ENCODE data around the gene TUBA4B. TPM values are rescaled to one million over a fixed set of nuclear protein-coding genes. Genes with fewer than 3 reads are reported as not detected.
"Not testable (repeated sequence)": the region's sequence is repeated elsewhere in the genome, so short reads cannot be mapped to it uniquely, and the experiment has no call there.

The TUBA4B gene
- polyA plus RNA-seq, 1 donor: 0.31 TPM

- DNase-seq: no peak
Measured at GRCh38 chr2:219248845-219249202, 4.2 kb upstream of the TUBA4B start.

- no peak for DNase-seq
Measured at GRCh38 chr2:219249203-219249980, 3.7 kb upstream of the TUBA4B start.

- DNase-seq: no peak
Measured at GRCh38 chr2:219250049-219250781, 2.8 kb upstream of the TUBA4B start.

- DNase-seq: no peak
Measured at GRCh38 chr2:219251656-219252055, 1.4 kb upstream of the TUBA4B start.

- no peak for DNase-seq
Measured at GRCh38 chr2:219252084-219252483, 959 bp upstream of the TUBA4B start.

- no peak for DNase-seq
Measured at GRCh38 chr2:219252570-219252899, 508 bp upstream of the TUBA4B start.

- no peak for DNase-seq
Measured at GRCh38 chr2:219253753-219254589, 928 bp downstream of the TUBA4B start, which contains the start of gene TUBA4A. Gene TUBA4A (minus strand): TSS chr2:219253918. CDS start chr2:219253858, 60 bp downstream.

GRCh38 chr2:219254590-219255201 is 1.7 kb downstream of the TUBA4B start:
- DNase-seq: no peak

GRCh38 chr2:219258942-219259341 is 5.9 kb downstream of the TUBA4B start:
- not testable (repeated sequence) for DNase-seq

- DNase-seq: no peak
Measured at GRCh38 chr2:219261024-219261855, 8.2 kb downstream of the TUBA4B start.

GRCh38 chr2:219266232-219266631 is 13.2 kb downstream of the TUBA4B start:
- DNase-seq: no peak

- DNase-seq: no peak
Measured at GRCh38 chr2:219266886-219267285, 13.8 kb downstream of the TUBA4B start.

GRCh38 chr2:219268294-219268693 is 15.3 kb downstream of the TUBA4B start:
- DNase-seq: no peak

- no peak for DNase-seq
Measured at GRCh38 chr2:219269362-219270054, 16.5 kb downstream of the TUBA4B start.

GRCh38 chr2:219270055-219270372 is 17.0 kb downstream of the TUBA4B start:
- DNase-seq: no peak

GRCh38 chr2:219271021-219271420 is 18.0 kb downstream of the TUBA4B start:
- DNase-seq: no peak

- DNase-seq: no peak
Measured at GRCh38 chr2:219272356-219272755, 19.3 kb downstream of the TUBA4B start.

GRCh38 chr2:219272995-219273394 is 20.0 kb downstream of the TUBA4B start:
- no peak for DNase-seq

GRCh38 chr2:219273937-219274336 is 20.9 kb downstream of the TUBA4B start:
- DNase-seq: no peak

GRCh38 chr2:219274361-219274921 is 21.4 kb downstream of the TUBA4B start:
- DNase-seq: no peak
